HEK293T (cell line): ENCODE data around the gene FMR1.

Experiments
- BHLHE40 ChIP-seq: fragments of 450-650 bp; IDR thresholded peaks from 2 replicates; pipeline ENCODE4 v1.6.1; 2016; ENCODE audit warnings: mild to moderate bottlenecking, moderate library complexity, borderline replicate concordance
- CTBP1 ChIP-seq: fragments of 450-650 bp; IDR thresholded peaks from 2 replicates; pipeline ENCODE4 v1.6.1; 2016; ENCODE audit warnings: borderline replicate concordance
- ELF4 ChIP-seq: fragments of 450-650 bp; IDR thresholded peaks from 2 replicates; pipeline ENCODE4 v1.6.1; 2017; ENCODE audit warnings: antibody characterized with exemption
- L3MBTL2 ChIP-seq: fragments of 450-650 bp; conservative IDR thresholded peaks from 2 replicates; pipeline ENCODE4 v1.6.1; 2016; ENCODE audit warnings: mild to moderate bottlenecking
- SP1 ChIP-seq: fragments of 450-650 bp; IDR thresholded peaks from 2 replicates; pipeline ENCODE4 v1.6.1; 2017

GRCh38 chrX:147910607-147911006 lies 1.1 kb upstream of the FMR1 start:
- TF ChIP-seq CTBP1, result no peak
- TF ChIP-seq BHLHE40, result no peak
- TF ChIP-seq L3MBTL2, result no peak
- no peak for TF ChIP-seq SP1
- no peak for TF ChIP-seq ELF4
